HEK293 (cell line): Measurements from ENCODE around the gene ADAMTS9.

Experiments
- CTCF ChIA-PET: fragments of 350-600 bp; formaldehyde crosslinking; extraction: SDS; loops from one replicate; lab custom pipeline; 2021; ENCODE audit warnings: antibody characterized with exemption; lab: Yijun Ruan, JAX
- POLR2A ChIA-PET: fragments of 300-600 bp; formaldehyde crosslinking; extraction: SDS; loops from one replicate; lab custom pipeline; 2020; ENCODE audit warnings: antibody characterized with exemption, inconsistent platforms; lab: Yijun Ruan, JAX
- H3K27ac ChIP-seq: fragments of 200-500 bp; sonication (Bioruptor generic); 2 replicates; pipeline ENCODE4 v1.5.1; 2014; ENCODE audit warnings: low read depth, low read length, control low read depth, inconsistent platforms; ENCODE audit errors: extremely low read depth
- H3K36me3 ChIP-seq, 2 experiments: fragments of 200-500 bp in 1 of 2; sonication (Bioruptor generic) in 1 of 2; 1 replicate in 1 of 2; 2 replicates in 1 of 2; pipeline ENCODE4 v1.5.1; 2014 to 2017; ENCODE audit warnings: inconsistent platforms in 2 of 2, low read length in 2 of 2; ENCODE audit not compliant: control insufficient read depth in 2 of 2, insufficient read depth in 1 of 2
- H3K4me1 ChIP-seq: fragments of 200-500 bp; sonication (Bioruptor generic); 2 replicates; pipeline ENCODE4 v1.5.1; 2014; ENCODE audit warnings: mild to moderate bottlenecking, low read length, inconsistent platforms; ENCODE audit not compliant: control insufficient read depth, insufficient read depth
- H3K4me3 ChIP-seq: 2 replicates; pipeline ENCODE4 v1.5.1; 2011; ENCODE audit warnings: low read depth, mild to moderate bottlenecking, control low read depth, low read length, moderate library complexity
- H3K9me3 ChIP-seq: fragments of 200-500 bp; sonication (Bioruptor generic); 2 replicates; pipeline ENCODE4 v1.5.1; 2014; ENCODE audit warnings: low read depth, low read length, inconsistent platforms; ENCODE audit not compliant: control insufficient read depth, insufficient read depth
- BCL11A ChIP-seq: fragments of 450-650 bp; formaldehyde crosslinking; IDR thresholded peaks from 2 replicates; pipeline ENCODE4 v1.5.1; 2016; ENCODE audit warnings: low read depth, missing biosample characterization, missing genetic modification characterization
- CTCF ChIP-seq: fragments of 450-650 bp; formaldehyde crosslinking; IDR thresholded peaks from 2 replicates; pipeline ENCODE4 v1.5.1; 2016; ENCODE audit warnings: missing biosample characterization, missing genetic modification characterization
- GFI1B ChIP-seq: fragments of 450-650 bp; formaldehyde crosslinking; IDR thresholded peaks from 2 replicates; pipeline ENCODE4 v1.5.1; 2016; ENCODE audit warnings: missing biosample characterization, missing genetic modification characterization
- ZNF114 ChIP-seq: fragments of 450-650 bp; formaldehyde crosslinking; IDR thresholded peaks from 2 replicates; pipeline ENCODE4 v1.5.0; 2017; ENCODE audit warnings: missing biosample characterization, missing genetic modification characterization
- ZNF138 ChIP-seq: fragments of 450-650 bp; formaldehyde crosslinking; IDR thresholded peaks from 2 replicates; pipeline ENCODE4 v1.5.1; 2016; ENCODE audit warnings: missing biosample characterization, missing genetic modification characterization, borderline replicate concordance
- ZNF157 ChIP-seq: fragments of 450-650 bp; formaldehyde crosslinking; IDR thresholded peaks from 2 replicates; pipeline ENCODE4 v1.5.1; 2016; ENCODE audit warnings: missing biosample characterization, missing genetic modification characterization
- ZNF169 ChIP-seq: fragments of 450-650 bp; formaldehyde crosslinking; IDR thresholded peaks from 2 replicates; pipeline ENCODE4 v1.5.1; 2016; ENCODE audit warnings: missing biosample characterization, missing genetic modification characterization
- ZNF24 ChIP-seq: fragments of 450-650 bp; formaldehyde crosslinking; IDR thresholded peaks from 2 replicates; pipeline ENCODE4 v1.5.1; 2016; ENCODE audit warnings: missing biosample characterization, missing genetic modification characterization
- ZNF473 ChIP-seq: fragments of 450-650 bp; formaldehyde crosslinking; IDR thresholded peaks from 2 replicates; pipeline ENCODE4 v1.5.1; 2017; ENCODE audit warnings: missing biosample characterization, missing genetic modification characterization
- ZNF513 ChIP-seq: fragments of 450-650 bp; IDR thresholded peaks from 2 replicates; pipeline ENCODE4 v1.5.1; 2018; ENCODE audit warnings: missing biosample characterization, missing genetic modification characterization
- ZNF514 ChIP-seq: fragments of 450-650 bp; formaldehyde crosslinking; IDR thresholded peaks from 2 replicates; pipeline ENCODE4 v1.5.1; 2016; ENCODE audit warnings: missing biosample characterization, missing genetic modification characterization
- ZNF521 ChIP-seq: fragments of 450-650 bp; formaldehyde crosslinking; IDR thresholded peaks from 2 replicates; pipeline ENCODE4 v1.5.1; 2017; ENCODE audit warnings: missing biosample characterization, mild to moderate bottlenecking, missing genetic modification characterization
- ZNF530 ChIP-seq: fragments of 450-650 bp; formaldehyde crosslinking; IDR thresholded peaks from 2 replicates; pipeline ENCODE4 v1.5.1; 2016; ENCODE audit warnings: low read depth, missing biosample characterization, missing genetic modification characterization
- ZNF560 ChIP-seq: fragments of 450-650 bp; formaldehyde crosslinking; IDR thresholded peaks from 2 replicates; pipeline ENCODE4 v1.5.1; 2017; ENCODE audit warnings: missing biosample characterization, missing genetic modification characterization, borderline replicate concordance
- ZNF624 ChIP-seq: fragments of 450-650 bp; formaldehyde crosslinking; IDR thresholded peaks from 2 replicates; pipeline ENCODE4 v1.5.1; 2017; ENCODE audit warnings: missing biosample characterization, missing genetic modification characterization
- ZNF768 ChIP-seq: fragments of 450-650 bp; formaldehyde crosslinking; IDR thresholded peaks from 2 replicates; pipeline ENCODE4 v1.5.1; 2018; ENCODE audit warnings: missing biosample characterization, mild to moderate bottlenecking, missing genetic modification characterization
- ZNF830 ChIP-seq: fragments of 450-650 bp; IDR thresholded peaks from 2 replicates; pipeline ENCODE4 v1.5.0; 2018; ENCODE audit warnings: missing biosample characterization, missing genetic modification characterization, low read depth, mild to moderate bottlenecking, moderate library complexity
- ZSCAN16 ChIP-seq: fragments of 450-650 bp; formaldehyde crosslinking; IDR thresholded peaks from 2 replicates; pipeline ENCODE4 v1.5.1; 2016; ENCODE audit warnings: missing biosample characterization, missing genetic modification characterization
- TF ChIP-seq, protein P1 (sequence below): fragments of 450-650 bp; formaldehyde crosslinking; IDR thresholded peaks from 2 replicates; pipeline ENCODE4 v1.5.1; 2016; ENCODE audit warnings: missing biosample characterization, missing genetic modification characterization
- TF ChIP-seq, protein P2 (sequence below): fragments of 450-650 bp; formaldehyde crosslinking; IDR thresholded peaks from 2 replicates; pipeline ENCODE4 v1.5.1; 2017; ENCODE audit warnings: missing biosample characterization, missing genetic modification characterization
- TF ChIP-seq, protein P3 (sequence below): fragments of 450-650 bp; IDR thresholded peaks from 2 replicates; pipeline ENCODE4 v1.5.1; 2018; ENCODE audit warnings: missing biosample characterization, mild to moderate bottlenecking, missing genetic modification characterization
- TF ChIP-seq, protein P4 (sequence below): fragments of 450-650 bp; formaldehyde crosslinking; IDR thresholded peaks from 2 replicates; pipeline ENCODE4 v1.5.1; 2016; ENCODE audit warnings: missing biosample characterization, missing genetic modification characterization, borderline replicate concordance

Gene ADAMTS9

DNA sequence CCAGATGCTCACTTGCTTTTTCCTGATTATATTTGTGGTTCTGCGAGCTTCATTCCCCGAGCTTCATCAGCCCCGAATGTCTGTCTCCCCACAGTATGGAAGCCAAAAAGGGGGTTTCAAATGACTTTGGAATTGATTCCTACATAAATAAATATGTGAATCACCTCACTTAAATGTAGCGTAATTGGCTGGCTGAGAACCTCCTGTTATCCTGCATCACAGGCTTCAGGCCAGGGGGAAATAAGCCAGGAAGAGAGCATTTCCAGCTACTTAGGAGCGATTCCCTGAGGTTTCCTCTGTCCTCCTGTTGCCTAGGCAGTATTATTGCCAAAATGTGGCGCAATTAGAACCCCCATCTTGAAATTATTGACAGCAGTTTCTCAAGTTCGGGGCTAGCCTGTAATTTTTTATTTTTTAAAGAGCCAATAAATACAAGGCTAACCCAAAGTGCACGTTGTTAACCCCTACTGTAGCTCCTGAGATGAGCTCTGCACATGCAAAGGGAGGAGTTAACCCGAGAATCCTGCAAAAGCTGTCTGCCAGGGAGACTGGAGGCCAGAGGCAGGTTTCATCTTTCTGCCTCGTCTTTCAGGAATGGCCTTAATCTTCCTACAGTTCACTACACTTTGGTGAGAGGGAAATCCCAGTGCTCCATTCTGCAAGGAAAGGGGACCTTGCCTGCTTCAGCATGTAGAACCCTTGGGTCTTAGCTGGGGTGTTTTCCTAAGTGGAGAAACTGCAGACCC, 148.2 kb downstream of the ADAMTS9 start:
- Histone ChIP-seq H3K4me1 (no peaks in the 10 kb centered on the region), H3K9me3 (no peaks in the 10 kb centered on the region), H3K4me3 (no peak overlapping the region), H3K27ac (no peak overlapping the region), H3K36me3 (no peaks in the 10 kb centered on the region)
- POLR2A ChIA-PET = no interaction called here
- CTCF ChIA-PET = interaction anchor here (1.4 kb wide), 1 partner anchor 9 kb away, joined by 5 read pairs; no protein-coding TSS in a partner anchor
- TF ChIP-seq ZNF138 (no peak), ZNF530 (no peak), ZNF157 (no peak), ZNF513 (no peak), ZNF521 (tag by site-specific recombination) (no peak), ZNF169 (tag by site-specific recombination) (no peak), ZNF830 (tag by site-specific recombination) (no peak), ZNF560 (tag by site-specific recombination) (no peak), ZNF114 (no peak), ZNF624 (no peak)
- TF ChIP-seq, protein P1, sequence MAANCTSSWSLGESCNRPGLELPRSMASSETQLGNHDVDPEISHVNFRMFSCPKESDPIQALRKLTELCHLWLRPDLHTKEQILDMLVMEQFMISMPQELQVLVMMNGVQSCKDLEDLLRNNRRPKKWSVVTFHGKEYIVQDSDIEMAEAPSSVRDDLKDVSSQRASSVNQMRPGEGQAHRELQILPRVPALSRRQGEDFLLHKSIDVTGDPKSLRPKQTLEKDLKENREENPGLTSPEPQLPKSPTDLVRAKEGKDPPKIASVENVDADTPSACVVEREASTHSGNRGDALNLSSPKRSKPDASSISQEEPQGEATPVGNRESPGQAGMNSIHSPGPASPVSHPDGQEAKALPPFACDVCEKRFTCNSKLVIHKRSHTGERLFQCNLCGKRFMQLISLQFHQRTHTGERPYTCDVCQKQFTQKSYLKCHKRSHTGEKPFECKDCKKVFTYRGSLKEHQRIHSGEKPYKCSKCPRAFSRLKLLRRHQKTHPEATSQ = no peak
- TF ChIP-seq, protein P2, sequence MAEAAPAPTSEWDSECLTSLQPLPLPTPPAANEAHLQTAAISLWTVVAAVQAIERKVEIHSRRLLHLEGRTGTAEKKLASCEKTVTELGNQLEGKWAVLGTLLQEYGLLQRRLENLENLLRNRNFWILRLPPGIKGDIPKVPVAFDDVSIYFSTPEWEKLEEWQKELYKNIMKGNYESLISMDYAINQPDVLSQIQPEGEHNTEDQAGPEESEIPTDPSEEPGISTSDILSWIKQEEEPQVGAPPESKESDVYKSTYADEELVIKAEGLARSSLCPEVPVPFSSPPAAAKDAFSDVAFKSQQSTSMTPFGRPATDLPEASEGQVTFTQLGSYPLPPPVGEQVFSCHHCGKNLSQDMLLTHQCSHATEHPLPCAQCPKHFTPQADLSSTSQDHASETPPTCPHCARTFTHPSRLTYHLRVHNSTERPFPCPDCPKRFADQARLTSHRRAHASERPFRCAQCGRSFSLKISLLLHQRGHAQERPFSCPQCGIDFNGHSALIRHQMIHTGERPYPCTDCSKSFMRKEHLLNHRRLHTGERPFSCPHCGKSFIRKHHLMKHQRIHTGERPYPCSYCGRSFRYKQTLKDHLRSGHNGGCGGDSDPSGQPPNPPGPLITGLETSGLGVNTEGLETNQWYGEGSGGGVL = no peak
- TF ChIP-seq, protein P3, sequence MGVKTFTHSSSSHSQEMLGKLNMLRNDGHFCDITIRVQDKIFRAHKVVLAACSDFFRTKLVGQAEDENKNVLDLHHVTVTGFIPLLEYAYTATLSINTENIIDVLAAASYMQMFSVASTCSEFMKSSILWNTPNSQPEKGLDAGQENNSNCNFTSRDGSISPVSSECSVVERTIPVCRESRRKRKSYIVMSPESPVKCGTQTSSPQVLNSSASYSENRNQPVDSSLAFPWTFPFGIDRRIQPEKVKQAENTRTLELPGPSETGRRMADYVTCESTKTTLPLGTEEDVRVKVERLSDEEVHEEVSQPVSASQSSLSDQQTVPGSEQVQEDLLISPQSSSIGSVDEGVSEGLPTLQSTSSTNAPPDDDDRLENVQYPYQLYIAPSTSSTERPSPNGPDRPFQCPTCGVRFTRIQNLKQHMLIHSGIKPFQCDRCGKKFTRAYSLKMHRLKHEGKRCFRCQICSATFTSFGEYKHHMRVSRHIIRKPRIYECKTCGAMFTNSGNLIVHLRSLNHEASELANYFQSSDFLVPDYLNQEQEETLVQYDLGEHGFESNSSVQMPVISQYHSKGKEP (tag by site-specific recombination) = no peak

- Histone ChIP-seq H3K36me3 (no peaks in the 10 kb centered on the region), H3K27ac (no peak overlapping the region), H3K9me3 (no peaks in the 10 kb centered on the region), H3K4me3 (no peak overlapping the region), H3K4me1 (no peaks in the 10 kb centered on the region)
- POLR2A ChIA-PET = no interaction called here
- CTCF ChIA-PET = no interaction called here
- TF ChIP-seq CTCF (no peak), ZNF473 (tag by site-specific recombination) (no peak), ZSCAN16 (tag by site-specific recombination) (no peak), ZNF514 (no peak), ZNF24 (tag by site-specific recombination) (no peak), ZNF768 (tag by site-specific recombination) (no peak), BCL11A (tag by site-specific recombination) (no peak), GFI1B (no peak)
- TF ChIP-seq, protein P4, sequence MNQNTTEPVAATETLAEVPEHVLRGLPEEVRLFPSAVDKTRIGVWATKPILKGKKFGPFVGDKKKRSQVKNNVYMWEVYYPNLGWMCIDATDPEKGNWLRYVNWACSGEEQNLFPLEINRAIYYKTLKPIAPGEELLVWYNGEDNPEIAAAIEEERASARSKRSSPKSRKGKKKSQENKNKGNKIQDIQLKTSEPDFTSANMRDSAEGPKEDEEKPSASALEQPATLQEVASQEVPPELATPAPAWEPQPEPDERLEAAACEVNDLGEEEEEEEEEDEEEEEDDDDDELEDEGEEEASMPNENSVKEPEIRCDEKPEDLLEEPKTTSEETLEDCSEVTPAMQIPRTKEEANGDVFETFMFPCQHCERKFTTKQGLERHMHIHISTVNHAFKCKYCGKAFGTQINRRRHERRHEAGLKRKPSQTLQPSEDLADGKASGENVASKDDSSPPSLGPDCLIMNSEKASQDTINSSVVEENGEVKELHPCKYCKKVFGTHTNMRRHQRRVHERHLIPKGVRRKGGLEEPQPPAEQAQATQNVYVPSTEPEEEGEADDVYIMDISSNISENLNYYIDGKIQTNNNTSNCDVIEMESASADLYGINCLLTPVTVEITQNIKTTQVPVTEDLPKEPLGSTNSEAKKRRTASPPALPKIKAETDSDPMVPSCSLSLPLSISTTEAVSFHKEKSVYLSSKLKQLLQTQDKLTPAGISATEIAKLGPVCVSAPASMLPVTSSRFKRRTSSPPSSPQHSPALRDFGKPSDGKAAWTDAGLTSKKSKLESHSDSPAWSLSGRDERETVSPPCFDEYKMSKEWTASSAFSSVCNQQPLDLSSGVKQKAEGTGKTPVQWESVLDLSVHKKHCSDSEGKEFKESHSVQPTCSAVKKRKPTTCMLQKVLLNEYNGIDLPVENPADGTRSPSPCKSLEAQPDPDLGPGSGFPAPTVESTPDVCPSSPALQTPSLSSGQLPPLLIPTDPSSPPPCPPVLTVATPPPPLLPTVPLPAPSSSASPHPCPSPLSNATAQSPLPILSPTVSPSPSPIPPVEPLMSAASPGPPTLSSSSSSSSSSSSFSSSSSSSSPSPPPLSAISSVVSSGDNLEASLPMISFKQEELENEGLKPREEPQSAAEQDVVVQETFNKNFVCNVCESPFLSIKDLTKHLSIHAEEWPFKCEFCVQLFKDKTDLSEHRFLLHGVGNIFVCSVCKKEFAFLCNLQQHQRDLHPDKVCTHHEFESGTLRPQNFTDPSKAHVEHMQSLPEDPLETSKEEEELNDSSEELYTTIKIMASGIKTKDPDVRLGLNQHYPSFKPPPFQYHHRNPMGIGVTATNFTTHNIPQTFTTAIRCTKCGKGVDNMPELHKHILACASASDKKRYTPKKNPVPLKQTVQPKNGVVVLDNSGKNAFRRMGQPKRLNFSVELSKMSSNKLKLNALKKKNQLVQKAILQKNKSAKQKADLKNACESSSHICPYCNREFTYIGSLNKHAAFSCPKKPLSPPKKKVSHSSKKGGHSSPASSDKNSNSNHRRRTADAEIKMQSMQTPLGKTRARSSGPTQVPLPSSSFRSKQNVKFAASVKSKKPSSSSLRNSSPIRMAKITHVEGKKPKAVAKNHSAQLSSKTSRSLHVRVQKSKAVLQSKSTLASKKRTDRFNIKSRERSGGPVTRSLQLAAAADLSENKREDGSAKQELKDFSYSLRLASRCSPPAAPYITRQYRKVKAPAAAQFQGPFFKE (tag by site-specific recombination) = no peak
Measured at GRCh38 chr3:64536166-64536565, 151.6 kb downstream of the ADAMTS9 start.
